WTC11 (cell line): ENCODE measurements around the gene ACVR2A. TPM values are rescaled to one million over a fixed set of nuclear protein-coding genes. Genes with fewer than 3 reads are reported as not detected.

Experiments
- ATAC-seq: fragments of 200-7000 bp; cut with Tn5 transposase; 2 replicates; pipeline ENCODE4 v1.10.0; 2021; ENCODE audit warnings: mild to moderate bottlenecking, moderate library complexity
- CTCF ChIA-PET: fragments of 300-600 bp; sonication (Branson Sonifier 250); formaldehyde crosslinking; loops from one replicate; lab custom pipeline; 2021; ENCODE audit warnings: antibody characterized with exemption; lab: Charles Lee
- POLR2A ChIA-PET: fragments of 350-600 bp; sonication (Branson Sonifier 250); formaldehyde crosslinking; loops from one replicate; lab custom pipeline; 2021; ENCODE audit warnings: antibody characterized with exemption; lab: Charles Lee
- DNase-seq: peaks from one replicate; pipeline ENCODE4 v3.0.0; 2021; ENCODE audit warnings: low spot score
- H3K27ac Mint-ChIP-seq: 2 replicates; pipeline ENCODE4 v1.8.0; 2021; ENCODE audit warnings: mixed read lengths
- H3K27me3 Mint-ChIP-seq: 2 replicates; pipeline ENCODE4 v1.8.0; 2021; ENCODE audit warnings: low read depth, mild to moderate bottlenecking, moderate library complexity, mixed read lengths
- H3K36me3 Mint-ChIP-seq: 2 replicates; pipeline ENCODE4 v1.8.0; 2021; ENCODE audit warnings: mixed read lengths
- H3K4me1 Mint-ChIP-seq: 2 replicates; pipeline ENCODE4 v1.8.0; 2022; ENCODE audit warnings: mixed read lengths
- H3K4me3 Mint-ChIP-seq: 2 replicates; pipeline ENCODE4 v1.8.0; 2021; ENCODE audit warnings: mild to moderate bottlenecking, moderate library complexity, mixed read lengths
- H3K9me3 Mint-ChIP-seq: 2 replicates; pipeline ENCODE4 v1.8.0; 2021; ENCODE audit warnings: mixed read lengths
- CREB1 ChIP-seq: sonication (generic); formaldehyde crosslinking; IDR thresholded peaks from 2 replicates; pipeline ENCODE4 v1.8.0; 2023; ENCODE audit warnings: mild to moderate bottlenecking, missing genetic modification reagents
- ESRRA ChIP-seq: sonication (generic); formaldehyde crosslinking; IDR thresholded peaks from 2 replicates; pipeline ENCODE4 v1.8.1; 2022; ENCODE audit warnings: mild to moderate bottlenecking, missing genetic modification reagents, borderline replicate concordance
- MYBL2 ChIP-seq: sonication (generic); formaldehyde crosslinking; IDR thresholded peaks from 2 replicates; pipeline ENCODE4 v1.8.1; 2023; ENCODE audit warnings: mild to moderate bottlenecking, moderate library complexity, missing genetic modification reagents
- NR2C2 ChIP-seq: sonication (generic); formaldehyde crosslinking; IDR thresholded peaks from 2 replicates; pipeline ENCODE4 v1.8.0; 2022; ENCODE audit warnings: mild to moderate bottlenecking, missing genetic modification reagents
- RORB ChIP-seq: fragments of 250-450 bp; sonication (Bioruptor Pico); IDR thresholded peaks from 2 replicates; pipeline ENCODE4 v1.9.0; 2021; ENCODE audit warnings: mild to moderate bottlenecking
- TCF7 ChIP-seq: sonication (generic); formaldehyde crosslinking; IDR thresholded peaks from 2 replicates; pipeline ENCODE4 v1.8.0; 2022; ENCODE audit warnings: mild to moderate bottlenecking, low read depth, missing genetic modification reagents, moderate library complexity
- ZNF219 ChIP-seq: sonication (generic); formaldehyde crosslinking; IDR thresholded peaks from 2 replicates; pipeline ENCODE4 v1.8.0; 2023; ENCODE audit warnings: missing genetic modification reagents, mild to moderate bottlenecking, borderline replicate concordance
- ZNF396 ChIP-seq: fragments of 250-450 bp; sonication (Bioruptor Pico); IDR thresholded peaks from 2 replicates; pipeline ENCODE4 v1.8.0; 2021; ENCODE audit warnings: mild to moderate bottlenecking, moderate library complexity, borderline replicate concordance
- ZNF671 ChIP-seq: fragments of 250-450 bp; sonication (Bioruptor Pico); IDR thresholded peaks from 2 replicates; pipeline ENCODE4 v1.8.0; 2021; ENCODE audit warnings: mild to moderate bottlenecking
- total RNA-seq: library from RNA; stranded (reverse); gene quantifications from 3 replicates; pipeline ENCODE4 v1.2.3, GENCODE V29; 2021
- TF ChIP-seq, protein P1 (sequence below): sonication (generic); formaldehyde crosslinking; IDR thresholded peaks from 2 replicates; pipeline ENCODE4 v1.8.1; 2022; ENCODE audit warnings: missing genetic modification reagents, borderline replicate concordance
- TF ChIP-seq, protein P2 (sequence below): fragments of 250-450 bp; sonication (Bioruptor Pico); IDR thresholded peaks from 2 replicates; pipeline ENCODE4 v1.8.0; 2021; ENCODE audit warnings: mild to moderate bottlenecking
- TF ChIP-seq, protein P3 (sequence below): sonication (generic); formaldehyde crosslinking; IDR thresholded peaks from 2 replicates; pipeline ENCODE4 v1.8.1; 2022; ENCODE audit warnings: low read depth, mild to moderate bottlenecking, moderate library complexity, missing genetic modification reagents, borderline replicate concordance
- TF ChIP-seq, protein P4 (sequence below): sonication (generic); formaldehyde crosslinking; IDR thresholded peaks from 2 replicates; pipeline ENCODE4 v1.8.0; 2022; ENCODE audit warnings: missing genetic modification reagents
- TF ChIP-seq, protein P5 (sequence below): fragments of 250-450 bp; sonication (Bioruptor Pico); IDR thresholded peaks from 2 replicates; pipeline ENCODE4 v2.1.2; 2022; ENCODE audit warnings: mild to moderate bottlenecking, moderate library complexity
- TF ChIP-seq, protein P6 (sequence below): sonication (generic); formaldehyde crosslinking; IDR thresholded peaks from 2 replicates; pipeline ENCODE4 v1.8.0; 2022; ENCODE audit warnings: mild to moderate bottlenecking, missing genetic modification reagents
- TF ChIP-seq, protein P7 (sequence below): sonication (generic); formaldehyde crosslinking; IDR thresholded peaks from 2 replicates; pipeline ENCODE4 v1.8.1; 2022; ENCODE audit warnings: mild to moderate bottlenecking, moderate library complexity, missing genetic modification reagents
- TF ChIP-seq, protein P8 (sequence below): sonication (generic); formaldehyde crosslinking; IDR thresholded peaks from 2 replicates; pipeline ENCODE4 v1.8.1; 2023; ENCODE audit warnings: mild to moderate bottlenecking, missing genetic modification reagents
- TF ChIP-seq, protein P9 (sequence below): sonication (generic); formaldehyde crosslinking; IDR thresholded peaks from 2 replicates; pipeline ENCODE4 v1.8.1; 2022; ENCODE audit warnings: mild to moderate bottlenecking, missing genetic modification reagents, moderate library complexity, borderline replicate concordance

The ACVR2A gene
- total RNA-seq, 1 experiment from 2014 or later: 11.7 TPM

DNA sequence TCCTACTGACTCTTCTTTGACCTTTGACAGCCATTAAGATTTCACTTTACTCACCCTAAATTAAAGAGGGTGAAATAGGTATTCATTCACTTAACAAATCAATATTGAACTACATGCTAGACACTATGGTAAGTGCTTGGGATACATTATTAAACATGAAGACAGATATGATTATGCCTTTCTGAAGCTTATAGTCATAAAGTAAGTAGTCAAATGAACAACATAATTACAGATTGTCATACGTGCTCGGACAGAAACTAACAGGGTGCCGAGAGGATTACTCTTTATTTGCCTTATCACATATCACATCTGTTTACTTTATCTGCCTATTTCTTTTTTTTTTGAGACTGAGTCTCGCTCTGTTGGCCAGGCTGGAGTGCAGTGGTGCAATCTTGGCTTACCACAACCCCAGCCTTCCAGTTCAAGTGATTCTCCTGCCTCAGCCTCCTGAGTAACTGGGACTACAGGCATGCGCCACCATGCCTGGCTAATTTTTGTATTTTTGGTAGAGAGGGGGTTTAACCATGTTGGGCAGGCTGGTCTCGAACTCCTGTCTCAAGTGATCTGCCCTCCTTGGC lies 9.8 kb downstream of the ACVR2A start:
- no peaks in the 10 kb centered on the region for H3K36me3 Mint-ChIP-seq
- DNase-seq (no peak), ATAC-seq (no peak)
- TF ChIP-seq TCF7 (CRISPR knock-in tag) (no peak), ZNF219 (CRISPR knock-in tag) (no peak), CREB1 (no peak), ZNF396 (CRISPR knock-in tag) (no peak), MYBL2 (no peak), ZNF671 (CRISPR knock-in tag) (no peak), NR2C2 (CRISPR knock-in tag) (no peak), RORB (CRISPR knock-in tag) (no peak), ESRRA (CRISPR knock-in tag) (no peak)
- TF ChIP-seq, protein P1, sequence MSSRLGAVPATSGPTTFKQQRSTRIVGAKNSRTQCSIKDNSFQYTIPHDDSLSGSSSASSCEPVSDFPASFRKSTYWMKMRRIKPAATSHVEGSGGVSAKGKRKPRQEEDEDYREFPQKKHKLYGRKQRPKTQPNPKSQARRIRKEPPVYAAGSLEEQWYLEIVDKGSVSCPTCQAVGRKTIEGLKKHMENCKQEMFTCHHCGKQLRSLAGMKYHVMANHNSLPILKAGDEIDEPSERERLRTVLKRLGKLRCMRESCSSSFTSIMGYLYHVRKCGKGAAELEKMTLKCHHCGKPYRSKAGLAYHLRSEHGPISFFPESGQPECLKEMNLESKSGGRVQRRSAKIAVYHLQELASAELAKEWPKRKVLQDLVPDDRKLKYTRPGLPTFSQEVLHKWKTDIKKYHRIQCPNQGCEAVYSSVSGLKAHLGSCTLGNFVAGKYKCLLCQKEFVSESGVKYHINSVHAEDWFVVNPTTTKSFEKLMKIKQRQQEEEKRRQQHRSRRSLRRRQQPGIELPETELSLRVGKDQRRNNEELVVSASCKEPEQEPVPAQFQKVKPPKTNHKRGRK (CRISPR knock-in tag): no peak
- TF ChIP-seq, protein P2, sequence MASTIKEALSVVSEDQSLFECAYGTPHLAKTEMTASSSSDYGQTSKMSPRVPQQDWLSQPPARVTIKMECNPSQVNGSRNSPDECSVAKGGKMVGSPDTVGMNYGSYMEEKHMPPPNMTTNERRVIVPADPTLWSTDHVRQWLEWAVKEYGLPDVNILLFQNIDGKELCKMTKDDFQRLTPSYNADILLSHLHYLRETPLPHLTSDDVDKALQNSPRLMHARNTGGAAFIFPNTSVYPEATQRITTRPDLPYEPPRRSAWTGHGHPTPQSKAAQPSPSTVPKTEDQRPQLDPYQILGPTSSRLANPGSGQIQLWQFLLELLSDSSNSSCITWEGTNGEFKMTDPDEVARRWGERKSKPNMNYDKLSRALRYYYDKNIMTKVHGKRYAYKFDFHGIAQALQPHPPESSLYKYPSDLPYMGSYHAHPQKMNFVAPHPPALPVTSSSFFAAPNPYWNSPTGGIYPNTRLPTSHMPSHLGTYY (CRISPR knock-in tag): no peak
- TF ChIP-seq, protein P3, sequence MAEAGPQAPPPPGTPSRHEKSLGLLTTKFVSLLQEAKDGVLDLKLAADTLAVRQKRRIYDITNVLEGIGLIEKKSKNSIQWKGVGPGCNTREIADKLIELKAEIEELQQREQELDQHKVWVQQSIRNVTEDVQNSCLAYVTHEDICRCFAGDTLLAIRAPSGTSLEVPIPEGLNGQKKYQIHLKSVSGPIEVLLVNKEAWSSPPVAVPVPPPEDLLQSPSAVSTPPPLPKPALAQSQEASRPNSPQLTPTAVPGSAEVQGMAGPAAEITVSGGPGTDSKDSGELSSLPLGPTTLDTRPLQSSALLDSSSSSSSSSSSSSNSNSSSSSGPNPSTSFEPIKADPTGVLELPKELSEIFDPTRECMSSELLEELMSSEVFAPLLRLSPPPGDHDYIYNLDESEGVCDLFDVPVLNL (CRISPR knock-in tag): no peak
- TF ChIP-seq, protein P4, sequence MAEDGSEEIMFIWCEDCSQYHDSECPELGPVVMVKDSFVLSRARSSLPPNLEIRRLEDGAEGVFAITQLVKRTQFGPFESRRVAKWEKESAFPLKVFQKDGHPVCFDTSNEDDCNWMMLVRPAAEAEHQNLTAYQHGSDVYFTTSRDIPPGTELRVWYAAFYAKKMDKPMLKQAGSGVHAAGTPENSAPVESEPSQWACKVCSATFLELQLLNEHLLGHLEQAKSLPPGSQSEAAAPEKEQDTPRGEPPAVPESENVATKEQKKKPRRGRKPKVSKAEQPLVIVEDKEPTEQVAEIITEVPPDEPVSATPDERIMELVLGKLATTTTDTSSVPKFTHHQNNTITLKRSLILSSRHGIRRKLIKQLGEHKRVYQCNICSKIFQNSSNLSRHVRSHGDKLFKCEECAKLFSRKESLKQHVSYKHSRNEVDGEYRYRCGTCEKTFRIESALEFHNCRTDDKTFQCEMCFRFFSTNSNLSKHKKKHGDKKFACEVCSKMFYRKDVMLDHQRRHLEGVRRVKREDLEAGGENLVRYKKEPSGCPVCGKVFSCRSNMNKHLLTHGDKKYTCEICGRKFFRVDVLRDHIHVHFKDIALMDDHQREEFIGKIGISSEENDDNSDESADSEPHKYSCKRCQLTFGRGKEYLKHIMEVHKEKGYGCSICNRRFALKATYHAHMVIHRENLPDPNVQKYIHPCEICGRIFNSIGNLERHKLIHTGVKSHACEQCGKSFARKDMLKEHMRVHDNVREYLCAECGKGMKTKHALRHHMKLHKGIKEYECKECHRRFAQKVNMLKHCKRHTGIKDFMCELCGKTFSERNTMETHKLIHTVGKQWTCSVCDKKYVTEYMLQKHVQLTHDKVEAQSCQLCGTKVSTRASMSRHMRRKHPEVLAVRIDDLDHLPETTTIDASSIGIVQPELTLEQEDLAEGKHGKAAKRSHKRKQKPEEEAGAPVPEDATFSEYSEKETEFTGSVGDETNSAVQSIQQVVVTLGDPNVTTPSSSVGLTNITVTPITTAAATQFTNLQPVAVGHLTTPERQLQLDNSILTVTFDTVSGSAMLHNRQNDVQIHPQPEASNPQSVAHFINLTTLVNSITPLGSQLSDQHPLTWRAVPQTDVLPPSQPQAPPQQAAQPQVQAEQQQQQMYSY (CRISPR knock-in tag): no peak
- TF ChIP-seq, protein P5, sequence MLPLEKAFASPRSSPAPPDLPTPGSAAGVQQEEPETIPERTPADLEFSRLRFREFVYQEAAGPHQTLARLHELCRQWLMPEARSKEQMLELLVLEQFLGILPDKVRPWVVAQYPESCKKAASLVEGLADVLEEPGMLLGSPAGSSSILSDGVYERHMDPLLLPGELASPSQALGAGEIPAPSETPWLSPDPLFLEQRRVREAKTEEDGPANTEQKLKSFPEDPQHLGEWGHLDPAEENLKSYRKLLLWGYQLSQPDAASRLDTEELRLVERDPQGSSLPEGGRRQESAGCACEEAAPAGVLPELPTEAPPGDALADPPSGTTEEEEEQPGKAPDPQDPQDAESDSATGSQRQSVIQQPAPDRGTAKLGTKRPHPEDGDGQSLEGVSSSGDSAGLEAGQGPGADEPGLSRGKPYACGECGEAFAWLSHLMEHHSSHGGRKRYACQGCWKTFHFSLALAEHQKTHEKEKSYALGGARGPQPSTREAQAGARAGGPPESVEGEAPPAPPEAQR (CRISPR knock-in tag): no peak
- TF ChIP-seq, protein P6, sequence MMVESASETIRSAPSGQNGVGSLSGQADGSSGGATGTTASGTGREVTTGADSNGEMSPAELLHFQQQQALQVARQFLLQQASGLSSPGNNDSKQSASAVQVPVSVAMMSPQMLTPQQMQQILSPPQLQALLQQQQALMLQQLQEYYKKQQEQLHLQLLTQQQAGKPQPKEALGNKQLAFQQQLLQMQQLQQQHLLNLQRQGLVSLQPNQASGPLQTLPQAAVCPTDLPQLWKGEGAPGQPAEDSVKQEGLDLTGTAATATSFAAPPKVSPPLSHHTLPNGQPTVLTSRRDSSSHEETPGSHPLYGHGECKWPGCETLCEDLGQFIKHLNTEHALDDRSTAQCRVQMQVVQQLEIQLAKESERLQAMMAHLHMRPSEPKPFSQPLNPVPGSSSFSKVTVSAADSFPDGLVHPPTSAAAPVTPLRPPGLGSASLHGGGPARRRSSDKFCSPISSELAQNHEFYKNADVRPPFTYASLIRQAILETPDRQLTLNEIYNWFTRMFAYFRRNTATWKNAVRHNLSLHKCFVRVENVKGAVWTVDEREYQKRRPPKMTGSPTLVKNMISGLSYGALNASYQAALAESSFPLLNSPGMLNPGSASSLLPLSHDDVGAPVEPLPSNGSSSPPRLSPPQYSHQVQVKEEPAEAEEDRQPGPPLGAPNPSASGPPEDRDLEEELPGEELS (CRISPR knock-in tag): no peak
- TF ChIP-seq, protein P7, sequence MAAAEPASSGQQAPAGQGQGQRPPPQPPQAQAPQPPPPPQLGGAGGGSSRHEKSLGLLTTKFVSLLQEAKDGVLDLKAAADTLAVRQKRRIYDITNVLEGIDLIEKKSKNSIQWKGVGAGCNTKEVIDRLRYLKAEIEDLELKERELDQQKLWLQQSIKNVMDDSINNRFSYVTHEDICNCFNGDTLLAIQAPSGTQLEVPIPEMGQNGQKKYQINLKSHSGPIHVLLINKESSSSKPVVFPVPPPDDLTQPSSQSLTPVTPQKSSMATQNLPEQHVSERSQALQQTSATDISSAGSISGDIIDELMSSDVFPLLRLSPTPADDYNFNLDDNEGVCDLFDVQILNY (CRISPR knock-in tag): no peak
- TF ChIP-seq, protein P8, sequence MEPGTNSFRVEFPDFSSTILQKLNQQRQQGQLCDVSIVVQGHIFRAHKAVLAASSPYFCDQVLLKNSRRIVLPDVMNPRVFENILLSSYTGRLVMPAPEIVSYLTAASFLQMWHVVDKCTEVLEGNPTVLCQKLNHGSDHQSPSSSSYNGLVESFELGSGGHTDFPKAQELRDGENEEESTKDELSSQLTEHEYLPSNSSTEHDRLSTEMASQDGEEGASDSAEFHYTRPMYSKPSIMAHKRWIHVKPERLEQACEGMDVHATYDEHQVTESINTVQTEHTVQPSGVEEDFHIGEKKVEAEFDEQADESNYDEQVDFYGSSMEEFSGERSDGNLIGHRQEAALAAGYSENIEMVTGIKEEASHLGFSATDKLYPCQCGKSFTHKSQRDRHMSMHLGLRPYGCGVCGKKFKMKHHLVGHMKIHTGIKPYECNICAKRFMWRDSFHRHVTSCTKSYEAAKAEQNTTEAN: no peak
- TF ChIP-seq, protein P9, sequence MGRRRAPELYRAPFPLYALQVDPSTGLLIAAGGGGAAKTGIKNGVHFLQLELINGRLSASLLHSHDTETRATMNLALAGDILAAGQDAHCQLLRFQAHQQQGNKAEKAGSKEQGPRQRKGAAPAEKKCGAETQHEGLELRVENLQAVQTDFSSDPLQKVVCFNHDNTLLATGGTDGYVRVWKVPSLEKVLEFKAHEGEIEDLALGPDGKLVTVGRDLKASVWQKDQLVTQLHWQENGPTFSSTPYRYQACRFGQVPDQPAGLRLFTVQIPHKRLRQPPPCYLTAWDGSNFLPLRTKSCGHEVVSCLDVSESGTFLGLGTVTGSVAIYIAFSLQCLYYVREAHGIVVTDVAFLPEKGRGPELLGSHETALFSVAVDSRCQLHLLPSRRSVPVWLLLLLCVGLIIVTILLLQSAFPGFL (CRISPR knock-in tag): no peak
- no peak overlapping the region for H3K27ac Mint-ChIP-seq
- CTCF ChIA-PET: interaction anchor here (0.6 to 1.7 kb wide), 3 partner anchors 11 to 814 kb away, joined by 3 to 5 read pairs (median 4); no protein-coding TSS in a partner anchor
- POLR2A ChIA-PET: no interaction called here
- no peak overlapping the region for H3K4me3 Mint-ChIP-seq
- H3K4me1 Mint-ChIP-seq: peaks cover 44% of the 10 kb centered on the region
- no peaks in the 10 kb centered on the region for H3K27me3 Mint-ChIP-seq
- no peaks in the 10 kb centered on the region for H3K9me3 Mint-ChIP-seq
